Neural progenitor cell (in vitro differentiated cells): ENCODE data around the gene PUSL1. TPM values are rescaled to one million over a fixed set of nuclear protein-coding genes. Genes with fewer than 3 reads are reported as not detected.

Source experiments
- DNase-seq: peaks from one replicate; pipeline ENCODE4 v3.0.0-alpha.2; 2016; ENCODE audit warnings: low spot score
- H2AFZ ChIP-seq: fragments of 200-600 bp; sonication (generic); replicated peaks from 2 replicates; pipeline ENCODE4 v1.6.1; 2016; ENCODE audit warnings: antibody characterized with exemption
- H3F3A ChIP-seq: fragments of 200-600 bp; sonication (generic); 2 replicates; pipeline ENCODE4 v1.6.1; 2016; ENCODE audit warnings: antibody characterized with exemption, low read depth
- H3K27ac ChIP-seq: fragments of 200-600 bp; sonication (generic); 2 replicates; pipeline ENCODE4 v1.5.1; 2016; ENCODE audit warnings: mild to moderate bottlenecking
- H3K27me3 ChIP-seq: fragments of 200-600 bp; sonication (generic); 2 replicates; pipeline ENCODE4 v1.6.1; 2016; ENCODE audit warnings: mild to moderate bottlenecking, moderate library complexity
- H3K36me3 ChIP-seq: fragments of 200-600 bp; sonication (generic); 2 replicates; pipeline ENCODE4 v1.5.1; 2016
- H3K4me1 ChIP-seq: fragments of 200-600 bp; sonication (generic); 2 replicates; pipeline ENCODE4 v1.6.1; 2016; ENCODE audit warnings: mixed run types
- H3K4me2 ChIP-seq: fragments of 200-600 bp; sonication (generic); 2 replicates; pipeline ENCODE4 v1.6.1; 2016
- H3K4me3 ChIP-seq: fragments of 200-600 bp; sonication (generic); 2 replicates; pipeline ENCODE4 v1.5.1; 2016
- H3K79me2 ChIP-seq: fragments of 200-600 bp; sonication (generic); 2 replicates; pipeline ENCODE4 v1.6.1; 2016; ENCODE audit warnings: low read depth
- H3K9ac ChIP-seq: fragments of 200-600 bp; sonication (generic); 2 replicates; pipeline ENCODE4 v1.6.1; 2016
- H3K9me3 ChIP-seq: fragments of 200-600 bp; sonication (generic); 2 replicates; pipeline ENCODE4 v1.5.1; 2016; ENCODE audit warnings: low read depth
- H4K20me1 ChIP-seq: fragments of 200-600 bp; sonication (generic); 2 replicates; pipeline ENCODE4 v1.6.1; 2016; ENCODE audit warnings: low read depth
- H3K27ac Mint-ChIP-seq: 3 replicates; pipeline ENCODE4 v1.8.0; 2021; ENCODE audit warnings: mixed read lengths
- H3K27me3 Mint-ChIP-seq: 2 replicates; pipeline ENCODE4 v1.8.0; 2022; ENCODE audit warnings: low read depth, mild to moderate bottlenecking, inconsistent platforms, moderate library complexity, mixed read lengths; ENCODE audit not compliant: insufficient read depth
- H3K36me3 Mint-ChIP-seq: 3 replicates; pipeline ENCODE4 v1.8.0; 2021; ENCODE audit warnings: mixed read lengths
- H3K4me1 Mint-ChIP-seq: 3 replicates; pipeline ENCODE4 v1.8.0; 2021; ENCODE audit warnings: mixed read lengths
- H3K4me3 Mint-ChIP-seq: 3 replicates; pipeline ENCODE4 v1.8.0; 2021; ENCODE audit warnings: mild to moderate bottlenecking, moderate library complexity, mixed read lengths
- H3K9me3 Mint-ChIP-seq: 3 replicates; pipeline ENCODE4 v1.8.0; 2020; ENCODE audit warnings: mixed read lengths
- CTCF ChIP-seq: fragments of 200-600 bp; sonication (generic); IDR thresholded peaks from 2 replicates; pipeline ENCODE4 v1.5.1; 2017; ENCODE audit warnings: antibody characterized with exemption, mild to moderate bottlenecking
- EZH2 ChIP-seq: fragments of 200-600 bp; sonication (generic); IDR thresholded peaks from 2 replicates; pipeline ENCODE4 v1.6.1; 2017; ENCODE audit warnings: antibody characterized with exemption, mild to moderate bottlenecking, moderate library complexity
- EZH2phosphoT487 ChIP-seq: fragments of 200-600 bp; sonication (generic); IDR thresholded peaks from 2 replicates; pipeline ENCODE4 v1.6.1; 2017; ENCODE audit warnings: antibody characterized with exemption
- total RNA-seq: library from RNA; depleted of rRNA; stranded (reverse); fragments of >200 nt; gene quantifications from 2 replicates; pipeline ENCODE4 v1.2.3, GENCODE V29; 2015; ENCODE audit warnings: low replicate concordance

PUSL1 gene
- total RNA-seq, 1 donor from 2014 or later = 3.7 TPM

DNA sequence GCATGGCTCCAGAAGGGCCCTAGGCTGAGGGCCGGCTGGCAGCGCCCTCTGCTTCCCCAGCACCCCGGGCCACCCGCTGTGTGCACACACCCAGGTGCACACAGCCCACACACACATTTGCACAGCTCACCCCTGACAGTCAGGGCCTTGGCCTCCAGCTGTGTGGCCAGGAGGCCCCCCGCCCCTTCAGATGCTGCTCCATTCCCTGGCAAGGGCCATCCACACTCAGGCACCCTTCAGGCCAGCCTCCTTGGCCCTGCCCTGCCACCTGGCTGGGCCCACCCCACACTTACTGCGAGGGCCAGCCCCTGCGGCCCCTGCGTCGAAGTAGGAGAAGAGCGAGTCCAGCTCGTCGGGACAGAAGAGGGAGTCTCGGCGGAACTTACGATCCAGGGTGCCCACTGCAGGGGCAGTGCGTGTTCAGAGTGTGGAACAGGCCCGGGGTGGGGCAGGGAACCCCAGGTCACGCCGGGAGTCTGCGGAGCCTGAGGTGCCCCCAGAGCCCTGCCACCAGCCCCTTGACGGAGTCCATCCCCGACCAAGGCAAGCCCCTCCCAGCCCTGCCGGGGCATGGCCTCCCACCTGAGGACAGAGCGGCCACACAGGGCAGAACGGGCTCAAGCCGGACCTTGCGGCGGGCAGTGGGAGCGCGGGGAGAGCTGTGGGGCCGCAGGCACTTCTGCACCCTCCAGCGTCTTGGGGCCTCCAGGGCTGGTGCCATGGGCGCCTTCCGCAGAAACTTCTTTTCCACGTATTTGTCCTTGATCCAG lies 13.1 kb upstream of the PUSL1 start:
- Histone ChIP-seq H3K4me2 (no peak overlapping the region), H3F3A (no peaks in the 10 kb centered on the region), H2AFZ (no peak overlapping the region), H3K9ac (no peak overlapping the region), H3K79me2 (no peaks in the 10 kb centered on the region), H3K4me1 (no peaks in the 10 kb centered on the region), H3K27me3 (no peaks in the 10 kb centered on the region), H3K27ac (no peak overlapping the region), H4K20me1 (peaks cover 27% of the 10 kb centered on the region), H3K4me3 (no peak overlapping the region), H3K36me3 (no peaks in the 10 kb centered on the region), H3K9me3 (no peaks in the 10 kb centered on the region)
- no peak overlapping the region for H3K27ac Mint-ChIP-seq
- H3K4me3 Mint-ChIP-seq = no peak overlapping the region
- no peak for TF ChIP-seq EZH2
- TF ChIP-seq CTCF = no peak
- no peak for DNase-seq
- H3K27me3 Mint-ChIP-seq = no peaks in the 10 kb centered on the region
- no peaks in the 10 kb centered on the region for H3K4me1 Mint-ChIP-seq
- no peaks in the 10 kb centered on the region for H3K36me3 Mint-ChIP-seq
- H3K9me3 Mint-ChIP-seq = no peaks in the 10 kb centered on the region

GRCh38 chr1:1296070-1297061 lies 12.0 kb upstream of the PUSL1 start:
- H3K36me3 ChIP-seq = no peaks in the 10 kb centered on the region
- no peaks in the 10 kb centered on the region for H3K4me1 Mint-ChIP-seq
- no peak for TF ChIP-seq EZH2
- no peak for TF ChIP-seq EZH2phosphoT487
- no peak for TF ChIP-seq CTCF

DNA sequence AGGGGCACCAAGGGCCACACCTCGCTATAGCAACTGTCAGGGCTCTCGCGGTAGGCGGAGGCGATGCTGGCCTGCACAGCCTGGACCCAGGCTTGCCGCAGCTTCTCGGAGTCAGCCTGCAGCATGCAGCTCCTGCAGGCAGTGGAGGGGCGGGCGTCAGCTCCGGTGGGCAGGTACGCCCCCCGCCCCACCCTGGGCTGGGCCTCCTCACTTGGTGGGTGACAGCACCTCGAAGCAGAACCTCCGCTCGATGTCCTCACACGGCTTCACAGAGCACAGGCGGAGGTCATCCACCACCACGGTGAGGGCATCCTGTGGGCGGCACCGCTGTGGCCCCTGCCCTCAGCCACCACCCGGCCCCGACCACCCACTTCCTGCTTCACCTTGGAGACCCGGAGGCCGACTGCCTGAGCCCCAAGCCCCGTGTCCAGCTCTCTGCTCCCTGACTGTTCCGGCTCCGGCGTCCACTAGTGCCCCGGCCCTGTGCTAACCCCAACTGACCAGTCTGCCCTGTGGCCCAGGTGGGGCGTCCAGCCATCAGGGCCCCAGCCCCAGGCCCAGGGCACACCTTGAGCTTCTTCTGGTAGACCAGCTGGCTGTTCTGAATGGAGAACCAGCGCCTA lies 10.5 kb upstream of the PUSL1 start:
- Histone ChIP-seq H4K20me1 (peaks cover 38% of the 10 kb centered on the region), H3K36me3 (no peaks in the 10 kb centered on the region), H3F3A (no peaks in the 10 kb centered on the region), H3K27me3 (no peaks in the 10 kb centered on the region), H3K9me3 (no peaks in the 10 kb centered on the region), H3K4me3 (no peak overlapping the region), H3K4me2 (no peak overlapping the region), H3K27ac (no peak overlapping the region), H3K4me1 (no peaks in the 10 kb centered on the region), H3K79me2 (no peaks in the 10 kb centered on the region), H3K9ac (no peak overlapping the region), H2AFZ (no peak overlapping the region)
- Mint-ChIP-seq H3K27ac (no peak overlapping the region), H3K9me3 (no peaks in the 10 kb centered on the region), H3K4me3 (no peak overlapping the region), H3K27me3 (no peaks in the 10 kb centered on the region), H3K36me3 (no peaks in the 10 kb centered on the region), H3K4me1 (no peaks in the 10 kb centered on the region)
- no peak for TF ChIP-seq CTCF
- TF ChIP-seq EZH2phosphoT487 = no peak
- TF ChIP-seq EZH2 = no peak
- no peak for DNase-seq

More at GRCh38 chr1:1296070-1297061, 12.0 kb upstream of the PUSL1 start:
- Histone ChIP-seq H3K4me2 (no peak overlapping the region), H3K27ac (no peak overlapping the region), H4K20me1 (peaks cover 34% of the 10 kb centered on the region), H3K4me1 (no peaks in the 10 kb centered on the region), H3K4me3 (no peak overlapping the region), H2AFZ (no peak overlapping the region), H3K79me2 (no peaks in the 10 kb centered on the region), H3F3A (no peaks in the 10 kb centered on the region), H3K9ac (no peak overlapping the region), H3K27me3 (no peaks in the 10 kb centered on the region), H3K9me3 (no peaks in the 10 kb centered on the region)
- DNase-seq = no peak
- Mint-ChIP-seq H3K9me3 (no peaks in the 10 kb centered on the region), H3K36me3 (no peaks in the 10 kb centered on the region), H3K27ac (no peak overlapping the region), H3K4me3 (no peak overlapping the region), H3K27me3 (no peaks in the 10 kb centered on the region)
